OCI-LY7 (cell line): ENCODE measurements around the gene GLRA1. TPM values are rescaled to one million over a fixed set of nuclear protein-coding genes. Genes with fewer than 3 reads are reported as not detected.

Experiments
- BruUV-seq: library from RNA; stranded (reverse); fragments of 400-500 nt; replicated peaks from 2 replicates; lab custom pipeline; 2021; lab: Mats Ljungman, UMichigan
- CTCF ChIA-PET: fragments of 300-600 bp; sonication (Branson Sonifier 250); formaldehyde crosslinking; loops from one replicate; lab custom pipeline; 2022; ENCODE audit warnings: antibody characterized with exemption; ENCODE audit not compliant: unreplicated experiment; lab: Charles Lee
- POLR2A ChIA-PET: fragments of 300-600 bp; sonication (Branson Sonifier 250); formaldehyde crosslinking; loops from one replicate; lab custom pipeline; 2022; ENCODE audit warnings: antibody characterized with exemption; lab: Charles Lee
- DNase-seq: peaks from one replicate; pipeline ENCODE4 v3.0.0-alpha.2; 2015; ENCODE audit warnings: low spot score
- H2AFZ ChIP-seq: fragments of 200-600 bp; sonication (generic), shearing (Covaris generic); 2 replicates; pipeline ENCODE4 v1.6.1; 2014; ENCODE audit warnings: mild to moderate bottlenecking, antibody characterized with exemption, low read length, moderate library complexity
- H3K27ac ChIP-seq: fragments of 200-600 bp; sonication (generic); 2 replicates; pipeline ENCODE4 v1.5.1; 2014; ENCODE audit warnings: mixed run types, low read depth, mild to moderate bottlenecking, moderate library complexity, low read length, inconsistent platforms; ENCODE audit not compliant: poor library complexity, severe bottlenecking
- H3K36me3 ChIP-seq: fragments of 200-600 bp; sonication (generic); 2 replicates; pipeline ENCODE4 v1.6.1; 2014; ENCODE audit warnings: mild to moderate bottlenecking, antibody characterized with exemption, low read length, moderate library complexity, mixed read lengths; ENCODE audit not compliant: insufficient read depth
- H3K4me1 ChIP-seq: fragments of 200-600 bp; sonication (generic); 2 replicates; pipeline ENCODE4 v1.5.1; 2014; ENCODE audit warnings: mild to moderate bottlenecking, low read length; ENCODE audit not compliant: insufficient read depth, poor library complexity, severe bottlenecking
- H3K4me2 ChIP-seq: fragments of 200-600 bp; sonication (generic); 2 replicates; pipeline ENCODE4 v1.6.1; 2014; ENCODE audit warnings: mild to moderate bottlenecking, low read length
- H3K4me3 ChIP-seq: fragments of 200-600 bp; sonication (generic); 2 replicates; pipeline ENCODE4 v1.5.1; 2014; ENCODE audit warnings: mild to moderate bottlenecking, low read depth, low read length; ENCODE audit not compliant: poor library complexity, severe bottlenecking
- H3K79me2 ChIP-seq: fragments of 200-600 bp; sonication (generic); 2 replicates; pipeline ENCODE4 v1.6.1; 2016; ENCODE audit warnings: low read depth, mild to moderate bottlenecking, low read length, moderate library complexity, mixed read lengths; ENCODE audit not compliant: insufficient read depth
- H3K9me2 ChIP-seq: fragments of 200-600 bp; sonication (generic); 2 replicates; pipeline ENCODE4 v1.6.1; 2016; ENCODE audit warnings: mild to moderate bottlenecking, low read length, mixed read lengths; ENCODE audit not compliant: insufficient read depth
- H3K9me3 ChIP-seq: fragments of 200-600 bp; sonication (generic); 2 replicates; pipeline ENCODE4 v1.6.1; 2014; ENCODE audit warnings: mild to moderate bottlenecking, mixed run types, low read length, mixed read lengths
- H4K20me1 ChIP-seq: fragments of 200-600 bp; sonication (generic); 2 replicates; pipeline ENCODE4 v1.6.1; 2014; ENCODE audit warnings: mild to moderate bottlenecking, antibody characterized with exemption, low read length, moderate library complexity, mixed read lengths; ENCODE audit not compliant: insufficient read depth
- CTCF ChIP-seq: fragments of 200-600 bp; sonication (generic); conservative IDR thresholded peaks from 2 replicates; pipeline ENCODE4 v1.5.1; 2014; ENCODE audit warnings: mild to moderate bottlenecking, antibody characterized with exemption, low read length, moderate library complexity, mixed read lengths
- EZH2phosphoT487 ChIP-seq: fragments of 200-600 bp; sonication (generic); IDR thresholded peaks from 2 replicates; pipeline ENCODE4 v1.6.1; 2018; ENCODE audit warnings: low read depth, borderline replicate concordance, mild to moderate bottlenecking, mixed run types, antibody characterized with exemption, low read length, moderate library complexity, mixed read lengths
- intact Hi-C: fragments of 100-400 bp; cut with micrococcal nuclease; formaldehyde crosslinking; loops from one replicate; pipeline ENCODE4 v1.10.0; 2022; ENCODE audit not compliant: unreplicated experiment
- total RNA-seq, 2 experiments: library from RNA; depleted of rRNA in 1 of 2; stranded (reverse); fragments of >200 nt in 1 of 2; shearing (Covaris generic) in 1 of 2; gene quantifications; 2 replicates each; pipeline ENCODE4 v1.2.3, GENCODE V29; 2014 to 2022

Gene GLRA1
- total RNA-seq, 2 experiments from 2014 or later = not detected

GRCh38 chr5:151775025-151775606, 149.5 kb downstream of the GLRA1 start:
- intact Hi-C loops = no loop called here
- Histone ChIP-seq H3K27ac (no peak overlapping the region), H2AFZ (no peak overlapping the region), H3K9me2 (no peaks in the 10 kb centered on the region), H3K36me3 (peaks cover 78% of the 10 kb centered on the region), H3K79me2 (peaks cover 83% of the 10 kb centered on the region), H3K9me3 (no peaks in the 10 kb centered on the region), H3K4me3 (peak overlapping the region; percentile 91), H3K4me1 (peaks cover 62% of the 10 kb centered on the region), H3K4me2 (peak overlapping the region; percentile 78), H4K20me1 (peaks cover 73% of the 10 kb centered on the region)
- DNase-seq = no peak
- no TSS peak for BruUV-seq
- CTCF ChIA-PET = no interaction called here
- POLR2A ChIA-PET = interaction anchor here (0.8 to 7.8 kb wide), 4 partner anchors 11 to 522 kb away, joined by 3 to 69 read pairs (median 8); partner anchors contain the start of genes ATOX1 and GM2A
- TF ChIP-seq CTCF = no peak
- no peak for TF ChIP-seq EZH2phosphoT487

- BruUV-seq = no TSS peak
- Histone ChIP-seq H3K36me3 (peaks cover 67% of the 10 kb centered on the region), H3K27ac (no peak overlapping the region), H3K9me2 (no peaks in the 10 kb centered on the region), H3K79me2 (peaks cover 75% of the 10 kb centered on the region), H3K9me3 (no peaks in the 10 kb centered on the region), H3K4me2 (peak overlapping the region; percentile 78), H3K4me3 (peak overlapping the region; percentile 91), H4K20me1 (peaks cover 63% of the 10 kb centered on the region), H2AFZ (no peak overlapping the region), H3K4me1 (peaks cover 60% of the 10 kb centered on the region)
- ChIA-PET POLR2A (interaction anchor here (0.7 to 7.8 kb wide), 11 partner anchors 9 to 683 kb away, joined by 3 to 69 read pairs (median 3); partner anchors contain the start of gene ATOX1), CTCF (no interaction called here)
- TF ChIP-seq EZH2phosphoT487 (no peak), CTCF (no peak)
- intact Hi-C loops = loop anchor here (5.0 kb wide), 2 partner anchors 522 to 562 kb away; partner anchors contain the start of gene GM2A
- DNase-seq = no peak
Measured at GRCh38 chr5:151773951-151774350, 150.7 kb downstream of the GLRA1 start.
